SJSA1 (cell line): ENCODE data around the gene TIMM9. TPM values are rescaled to one million over a fixed set of nuclear protein-coding genes. Genes with fewer than 3 reads are reported as not detected.

Experiments
- DNase-seq, 2 experiments: peaks; one replicate each; pipeline ENCODE4 v3.0.0-alpha.2; 2015 to 2020; ENCODE audit warnings: low spot score in 2 of 2, low read depth in 1 of 2
- H3K27ac ChIP-seq: fragments of 250-450 bp; sonication (Bioruptor Pico); 2 replicates; pipeline ENCODE4 v1.5.1; 2020; ENCODE audit warnings: mild to moderate bottlenecking, moderate library complexity
- H3K27me3 ChIP-seq: fragments of 250-450 bp; sonication (Bioruptor Pico); replicated peaks from 2 replicates; pipeline ENCODE4 v1.5.1; 2020; ENCODE audit warnings: mild to moderate bottlenecking, moderate library complexity
- H3K36me3 ChIP-seq: fragments of 250-450 bp; sonication (Bioruptor Pico); 2 replicates; pipeline ENCODE4 v1.5.1; 2020; ENCODE audit warnings: mild to moderate bottlenecking
- H3K4me1 ChIP-seq: fragments of 250-450 bp; sonication (Bioruptor Pico); replicated peaks from 2 replicates; pipeline ENCODE4 v1.6.1; 2021; ENCODE audit warnings: mild to moderate bottlenecking
- H3K4me3 ChIP-seq: fragments of 250-450 bp; sonication (Bioruptor Pico); 2 replicates; pipeline ENCODE4 v1.5.1; 2020; ENCODE audit warnings: mild to moderate bottlenecking
- H3K9me3 ChIP-seq: fragments of 250-450 bp; sonication (Bioruptor Pico); replicated peaks from 2 replicates; pipeline ENCODE4 v1.5.1; 2020; ENCODE audit warnings: mild to moderate bottlenecking
- total RNA-seq: library from RNA; depleted of rRNA; stranded (reverse); fragments of >200 nt; shearing (Covaris generic); gene quantifications from 2 replicates; pipeline ENCODE4 v1.2.3, GENCODE V29; 2014; rRNA removed

TIMM9 gene
- total RNA-seq: 7.4 and 50.4 TPM in 2 replicates

GRCh38 chr14:58427281-58428117, at the start of gene TIMM9, which contains the start of gene KIAA0586:
TSS of gene TIMM9 (minus strand) at chr14:58427531. CDS start at chr14:58411945, 15,586 bp downstream.
TSS of gene KIAA0586 (plus strand) at chr14:58427719. CDS start at chr14:58428265, 546 bp downstream.
- peaks cover 35% of the 10 kb centered on the region for H3K36me3 ChIP-seq
- H3K4me3 ChIP-seq: peak within 1 kb of the TSS; percentile 59
- peaks cover 15% of the 10 kb centered on the region for H3K4me1 ChIP-seq
- no peaks in the 10 kb centered on the region for H3K27me3 ChIP-seq
- DNase-seq: peak; percentile 93 to 96
- H3K9me3 ChIP-seq: no peaks in the 10 kb centered on the region
- peak within 1 kb of the TSS; percentile 99 for H3K27ac ChIP-seq

GRCh38 chr14:58476320-58476719, 49.0 kb upstream of the TIMM9 start:
- Histone ChIP-seq H3K4me1 (no peaks in the 10 kb centered on the region), H3K27me3 (no peaks in the 10 kb centered on the region), H3K36me3 (peaks cover 21% of the 10 kb centered on the region), H3K9me3 (no peaks in the 10 kb centered on the region), H3K4me3 (no peak overlapping the region), H3K27ac (no peak overlapping the region)
- no peak for DNase-seq

GRCh38 chr14:58469309-58469708, 42.0 kb upstream of the TIMM9 start:
- H3K9me3 ChIP-seq: no peaks in the 10 kb centered on the region
- H3K4me3 ChIP-seq: no peak overlapping the region
- no peaks in the 10 kb centered on the region for H3K4me1 ChIP-seq
- no peak overlapping the region for H3K27ac ChIP-seq
- peaks cover 34% of the 10 kb centered on the region for H3K36me3 ChIP-seq
- H3K27me3 ChIP-seq: no peaks in the 10 kb centered on the region
- no peak for DNase-seq

- H3K36me3 ChIP-seq: peaks cover 39% of the 10 kb centered on the region
- no peak for DNase-seq
These were observed 40.2 kb upstream of the TIMM9 start for GRCh38 chr14:58467575-58467974.

GRCh38 chr14:58466459-58466858, 39.1 kb upstream of the TIMM9 start:
- Histone ChIP-seq H3K4me1 (no peaks in the 10 kb centered on the region), H3K27ac (no peak overlapping the region), H3K4me3 (no peak overlapping the region), H3K27me3 (no peaks in the 10 kb centered on the region), H3K36me3 (peaks cover 44% of the 10 kb centered on the region), H3K9me3 (no peaks in the 10 kb centered on the region)
- DNase-seq: no peak

More at GRCh38 chr14:58467575-58467974, 40.2 kb upstream of the TIMM9 start:
- Histone ChIP-seq H3K9me3 (no peaks in the 10 kb centered on the region), H3K4me1 (no peaks in the 10 kb centered on the region), H3K27me3 (no peaks in the 10 kb centered on the region), H3K27ac (no peak overlapping the region), H3K4me3 (no peak overlapping the region)

GRCh38 chr14:58465421-58465820, 38.1 kb upstream of the TIMM9 start:
- no peak for DNase-seq

GRCh38 chr14:58464652-58465051, 37.3 kb upstream of the TIMM9 start:
- Histone ChIP-seq H3K27me3 (no peaks in the 10 kb centered on the region), H3K27ac (no peak overlapping the region), H3K9me3 (no peaks in the 10 kb centered on the region), H3K4me1 (no peaks in the 10 kb centered on the region), H3K36me3 (peaks cover 47% of the 10 kb centered on the region), H3K4me3 (no peak overlapping the region)
- DNase-seq: no peak

More at GRCh38 chr14:58465421-58465820, 38.1 kb upstream of the TIMM9 start:
- Histone ChIP-seq H3K27me3 (no peaks in the 10 kb centered on the region), H3K9me3 (no peaks in the 10 kb centered on the region), H3K4me3 (no peak overlapping the region), H3K36me3 (peaks cover 48% of the 10 kb centered on the region), H3K4me1 (no peaks in the 10 kb centered on the region), H3K27ac (no peak overlapping the region)

- no peak overlapping the region for H3K4me3 ChIP-seq
- H3K4me1 ChIP-seq: no peaks in the 10 kb centered on the region
- H3K36me3 ChIP-seq: peaks cover 43% of the 10 kb centered on the region
- H3K9me3 ChIP-seq: no peaks in the 10 kb centered on the region
- DNase-seq: no peak
- H3K27ac ChIP-seq: no peak overlapping the region
- H3K27me3 ChIP-seq: no peaks in the 10 kb centered on the region
These were observed 35.8 kb upstream of the TIMM9 start for GRCh38 chr14:58463147-58463546.

- Histone ChIP-seq H3K27me3 (no peaks in the 10 kb centered on the region), H3K9me3 (no peaks in the 10 kb centered on the region), H3K36me3 (peaks cover 40% of the 10 kb centered on the region), H3K4me3 (no peak overlapping the region), H3K27ac (no peak overlapping the region), H3K4me1 (peaks cover 9% of the 10 kb centered on the region)
- DNase-seq: no peak
These were observed 33.4 kb upstream of the TIMM9 start for GRCh38 chr14:58460772-58461171.

- no peaks in the 10 kb centered on the region for H3K27me3 ChIP-seq
- no peaks in the 10 kb centered on the region for H3K9me3 ChIP-seq
- DNase-seq: peak; percentile 67 to 85
These were observed 28.4 kb upstream of the TIMM9 start for GRCh38 chr14:58455593-58456265.

GRCh38 chr14:58444627-58445026, 17.3 kb upstream of the TIMM9 start:
- DNase-seq: no peak
- no peak overlapping the region for H3K4me3 ChIP-seq
- H3K4me1 ChIP-seq: no peaks in the 10 kb centered on the region
- no peaks in the 10 kb centered on the region for H3K9me3 ChIP-seq
- no peaks in the 10 kb centered on the region for H3K27me3 ChIP-seq
- H3K36me3 ChIP-seq: peaks cover 32% of the 10 kb centered on the region
- H3K27ac ChIP-seq: no peak overlapping the region

More at GRCh38 chr14:58455593-58456265, 28.4 kb upstream of the TIMM9 start:
- peaks cover 38% of the 10 kb centered on the region for H3K36me3 ChIP-seq
- no peak overlapping the region for H3K4me3 ChIP-seq
- peaks cover 17% of the 10 kb centered on the region for H3K4me1 ChIP-seq
- H3K27ac ChIP-seq: peak overlapping the region; percentile 84

GRCh38 chr14:58439476-58439875, 12.1 kb upstream of the TIMM9 start:
- no peak overlapping the region for H3K27ac ChIP-seq
- no peak overlapping the region for H3K4me3 ChIP-seq
- no peaks in the 10 kb centered on the region for H3K27me3 ChIP-seq
- H3K4me1 ChIP-seq: no peaks in the 10 kb centered on the region
- peaks cover 41% of the 10 kb centered on the region for H3K36me3 ChIP-seq
- DNase-seq: no peak
- no peaks in the 10 kb centered on the region for H3K9me3 ChIP-seq

GRCh38 chr14:58430156-58430555, 2.8 kb upstream of the TIMM9 start:
- peaks cover 46% of the 10 kb centered on the region for H3K36me3 ChIP-seq
- no peaks in the 10 kb centered on the region for H3K9me3 ChIP-seq
- H3K27me3 ChIP-seq: no peaks in the 10 kb centered on the region
- H3K27ac ChIP-seq: no peak overlapping the region
- peaks cover 15% of the 10 kb centered on the region for H3K4me1 ChIP-seq
- no peak overlapping the region for H3K4me3 ChIP-seq
- no peak for DNase-seq

GRCh38 chr14:58428118-58428683, 870 bp upstream of the TIMM9 start:
- H3K27ac ChIP-seq: peak overlapping the region; percentile 99

More at GRCh38 chr14:58428118-58428683, 870 bp upstream of the TIMM9 start:
- Histone ChIP-seq H3K4me1 (peaks cover 15% of the 10 kb centered on the region), H3K27me3 (no peaks in the 10 kb centered on the region), H3K36me3 (peaks cover 38% of the 10 kb centered on the region), H3K9me3 (no peaks in the 10 kb centered on the region), H3K4me3 (peak overlapping the region; percentile 59)
- peak in 1 of 2 experiments; percentile 56 for DNase-seq
